ENCODE data around the gene SUCO. TPM values are rescaled to one million over a fixed set of nuclear protein-coding genes. Genes with fewer than 3 reads are reported as not detected.

The SUCO gene
- total and polyA plus RNA-seq, 2 of the 8 experiments (the other 6 are each of a cell fraction or from before 2014, with no cell fraction given), result 8.3 to 35.8 TPM

- Histone ChIP-seq H2BK20ac (ENCODE audit: low read length) (no peak overlapping the region), H3K56ac (replicated peaks; ENCODE audit: insufficient read length, low read depth, low read length) (no peak overlapping the region), H2AFZ (ENCODE audit: low read length) (no peak overlapping the region), H4K91ac (replicated peaks; ENCODE audit: insufficient read length, low read length) (no peak overlapping the region), H2BK5ac (ENCODE audit: low read depth, low read length) (no peak overlapping the region), H2BK15ac (ENCODE audit: low read length) (no peak overlapping the region), H4K8ac (ENCODE audit: extremely low read depth, insufficient read depth, low read length) (no peak overlapping the region), H3K18ac (ENCODE audit: extremely low read depth, low read length) (no peak overlapping the region), H3K4me1 (replicated peaks in 1 of 4; ENCODE audit: control insufficient read depth in 3 of 4, insufficient read depth in 4 of 4, low read length in 3 of 4) (no peaks in the 10 kb centered on the region), H3K79me1 (ENCODE audit: low read depth, low read length) (no peaks in the 10 kb centered on the region; the same call in 1 of the 2 replicates), H2AK5ac (ENCODE audit: low read depth, low read length) (no peak overlapping the region), H3K27me3 (replicated peaks in 1 of 4; ENCODE audit: control insufficient read depth in 3 of 4, extremely low read depth in 1 of 4, insufficient read depth in 3 of 4, low read length in 3 of 4) (no peaks in the 10 kb centered on the region), H3K23me2 (ENCODE audit: low read depth, low read length) (no peaks in the 10 kb centered on the region), H3K14ac (ENCODE audit: insufficient read length) (no peak overlapping the region), H4K5ac (ENCODE audit: insufficient read length, low read depth, low read length) (no peak overlapping the region), H3K9ac (replicated peaks in 1 of 4; ENCODE audit: extremely low read depth in 1 of 4, low read depth in 3 of 4, low read length in 3 of 4) (no peak overlapping the region), H3K4me2 (ENCODE audit: insufficient read depth in 1 of 2, low read depth in 2 of 2, low read length in 2 of 2) (no peak overlapping the region), H2BK12ac (ENCODE audit: low read depth, low read length) (no peak overlapping the region), H3K4me3 (ENCODE audit: extremely low read depth in 1 of 4, insufficient read depth in 2 of 4, low read depth in 3 of 4, low read length in 4 of 4) (no peak overlapping the region), H2BK120ac (replicated peaks; ENCODE audit: low read depth, low read length) (no peak overlapping the region), H3K9me3 (ENCODE audit: insufficient read depth in 2 of 2, low read depth in 1 of 2, low read length in 1 of 2) (peaks cover 0 to 2% of the 10 kb centered on the region in 2 experiments; a peak in 1 of 4 replicates), H3K36me3 (ENCODE audit: control insufficient read depth in 2 of 4, insufficient read depth in 4 of 4, low read length in 3 of 4) (peaks cover 0 to 38% (median 22%) of the 10 kb centered on the region in 4 experiments; a peak in 5 of 8 replicates), H3K79me2 (ENCODE audit: control insufficient read depth in 1 of 2, insufficient read depth in 2 of 2, low read length in 2 of 2) (peaks cover 0 to 4% of the 10 kb centered on the region in 2 experiments; a peak in 2 of 4 replicates), H3K4ac (replicated peaks; ENCODE audit: insufficient read length, low read depth, low read length) (no peak overlapping the region), H3K23ac (ENCODE audit: insufficient read length) (no peak overlapping the region), H3K27ac (ENCODE audit: low read depth, low read length) (no peak overlapping the region), H4K20me1 (replicated peaks in 1 of 2; ENCODE audit: control insufficient read depth in 1 of 2, insufficient read depth in 2 of 2, low read length in 2 of 2) (no peaks in the 10 kb centered on the region)
- FAIRE-seq (no peak), DNase-seq (ENCODE audit: low read depth in 1 of 2, low spot score in 2 of 2) (no peak)
- 95% methylated on average over 3 of the region's 3 CpGs; no CpG with 5 or more reads in 1 of the 2 experiments for WGBS, 2 experiments (ENCODE audit: extremely low coverage in 1 of 2, insufficient coverage in 1 of 2, insufficient read length in 1 of 2, insufficient replicate concordance in 2 of 2, low coverage in 1 of 2, low lambda C conversion rate in 2 of 2, missing lambda C conversion rate in 1 of 2)
- CTCF ChIA-PET (ENCODE audit: partially characterized antibody), result interaction anchor here (1.5 kb wide), 1 partner anchor 18 kb away, joined by 4 read pairs; no protein-coding TSS in a partner anchor
- POLR2A ChIA-PET (ENCODE audit: partially characterized antibody), result no interaction called here
- TF ChIP-seq SP4 (IDR thresholded peaks at IDR 0.05; ENCODE audit: low read length) (no peak), CBX8 (IDR thresholded peaks at IDR 0.05; ENCODE audit: borderline replicate concordance, low read depth, low read length) (no peak), SIRT6 (IDR thresholded peaks at IDR 0.05; ENCODE audit: low read length) (no peak), BACH1 (IDR thresholded peaks at IDR 0.05; ENCODE audit: low read length) (no peak), TAF1 (IDR thresholded peaks at IDR 0.05; ENCODE audit: low read depth, low read length) (no peak), GABPA (IDR thresholded peaks at IDR 0.05; ENCODE audit: borderline replicate concordance, insufficient read depth, low read length) (no peak), RFX5 (IDR thresholded peaks at IDR 0.05; ENCODE audit: borderline replicate concordance, low read depth, low read length) (no peak), RNF2 (IDR thresholded peaks at IDR 0.05; ENCODE audit: borderline replicate concordance, low read depth, low read length, missing control alignments, poor library complexity, severe bottlenecking) (no peak), SP2 (IDR thresholded peaks at IDR 0.05; ENCODE audit: low read length) (no peak), ATF3 (IDR thresholded peaks at IDR 0.05; ENCODE audit: insufficient read depth, low read depth, low read length) (no peak), EP300 (IDR thresholded peaks at IDR 0.05; ENCODE audit: borderline replicate concordance in 1 of 2, low read depth in 2 of 2, low read length in 2 of 2) (no peak), BCL11A (IDR thresholded peaks at IDR 0.05; ENCODE audit: low read depth in 2 of 2, low read length in 2 of 2) (no peak), EZH2 (IDR thresholded peaks at IDR 0.05; ENCODE audit: low read depth, low read length, severe bottlenecking) (no peak)
Observed at GRCh38 chr1:172561252-172561651, 28.3 kb downstream of the SUCO start.
